A549 (cell line): ENCODE results near the gene VSTM2B. TPM values are rescaled to one million over a fixed set of nuclear protein-coding genes. Genes with fewer than 3 reads are reported as not detected.

Experiments
- ATAC-seq, 2 experiments: fragments of 200-7000 bp in 1 of 2; fragments of >200 bp in 1 of 2; cut with Nextera tagmentation in 1 of 2; cut with Tn5 transposase in 1 of 2; 3 replicates each; pipeline versions ENCODE4 v1.8.0 to v1.9.1; 2018 to 2020; ENCODE audit warnings: mild to moderate bottlenecking in 1 of 2, moderate library complexity in 1 of 2
- CTCF ChIA-PET: fragments of 300-600 bp; sonication (Branson Sonifier 250); formaldehyde crosslinking; extraction: SDS; loops from one replicate; lab custom pipeline; 2021; ENCODE audit warnings: antibody characterized with exemption, inconsistent platforms; lab: Yijun Ruan, JAX
- POLR2A ChIA-PET: fragments of 350-600 bp; formaldehyde crosslinking; extraction: SDS; loops from one replicate; lab custom pipeline; 2021; ENCODE audit warnings: antibody characterized with exemption, inconsistent platforms; lab: Yijun Ruan, JAX
- DNase-seq, 2 experiments: peaks; one replicate each; pipeline versions ENCODE4 v3.0.0 to v3.0.0-alpha.2; 2011 to 2016; ENCODE audit warnings: low read depth in 1 of 2, low spot score in 1 of 2
- FAIRE-seq: peaks from 2 replicates; lab custom pipeline; 2011; peaks lifted over from hg19 to GRCh38; lab: Jason Lieb, UNC
- H3K27ac ChIP-seq, 2 experiments: fragments of >200 bp; sonication (Bioruptor Twin); formaldehyde crosslinking; 3 replicates each; pipeline ENCODE4 v1.5.1; 2016 to 2017
- H3K4me1 ChIP-seq: fragments of >200 bp; sonication (Bioruptor Twin); formaldehyde crosslinking; 3 replicates; pipeline ENCODE4 v1.6.1; 2016
- H3K4me2 ChIP-seq: fragments of >200 bp; sonication (Bioruptor Twin); formaldehyde crosslinking; 3 replicates; pipeline ENCODE4 v1.6.1; 2016
- H3K4me3 ChIP-seq: fragments of >200 bp; sonication (Bioruptor Twin); formaldehyde crosslinking; 3 replicates; pipeline ENCODE4 v1.5.1; 2016
- H3K9me3 ChIP-seq: fragments of >200 bp; sonication (Bioruptor Twin); formaldehyde crosslinking; 3 replicates; pipeline ENCODE4 v1.6.1; 2016
- CBX8 ChIP-seq: fragments of 200-600 bp; sonication (generic); IDR thresholded peaks from 2 replicates; pipeline ENCODE4 v1.6.1; 2016
- EP300 ChIP-seq, 2 experiments: fragments of >200 bp; sonication (Bioruptor Twin); formaldehyde crosslinking; IDR thresholded peaks; 2 replicates in 1 of 2; 3 replicates in 1 of 2; pipeline ENCODE4 v1.6.1; 2016 to 2017
- HDAC2 ChIP-seq: fragments of 200-600 bp; sonication (generic); IDR thresholded peaks from 2 replicates; pipeline ENCODE4 v1.6.1; 2016
- KDM5A ChIP-seq: fragments of 200-600 bp; sonication (generic); IDR thresholded peaks from 2 replicates; pipeline ENCODE4 v1.6.1; 2016; ENCODE audit warnings: antibody characterized with exemption, mild to moderate bottlenecking
- MYC ChIP-seq: IDR thresholded peaks from 2 replicates; pipeline ENCODE4 v1.6.1; 2012; ENCODE audit warnings: mild to moderate bottlenecking, inconsistent platforms, low read length, improper control_type of control experiment, borderline replicate concordance
- NPAS2 ChIP-seq: fragments of 250-450 bp; sonication (Bioruptor Pico); IDR thresholded peaks from 2 replicates; pipeline ENCODE4 v1.8.0; 2022; ENCODE audit warnings: mild to moderate bottlenecking, moderate library complexity, borderline replicate concordance
- POLR2AphosphoS2 ChIP-seq: conservative IDR thresholded peaks from 2 replicates; pipeline ENCODE4 v1.6.1; 2012; ENCODE audit warnings: low read length, improper control_type of control experiment, inconsistent platforms
- RAD21 ChIP-seq, 2 experiments: fragments of >200 bp in 1 of 2; sonication (Bioruptor Twin) in 1 of 2; formaldehyde crosslinking in 1 of 2; IDR thresholded peaks in 1 of 2; conservative IDR thresholded peaks in 1 of 2; 2 replicates in 1 of 2; 3 replicates in 1 of 2; pipeline ENCODE4 v1.6.1; 2012 to 2018; ENCODE audit warnings: inconsistent platforms in 1 of 2
- RCOR1 ChIP-seq: fragments of 150-350 bp; IDR thresholded peaks from 2 replicates; pipeline ENCODE4 v1.6.1; 2014; ENCODE audit warnings: antibody characterized with exemption, low read length, low read depth
- RNF2 ChIP-seq: fragments of 200-600 bp; sonication (generic); IDR thresholded peaks from 2 replicates; pipeline ENCODE4 v1.6.1; 2016; ENCODE audit warnings: low read depth, mild to moderate bottlenecking, antibody characterized with exemption, moderate library complexity, borderline replicate concordance
- SMC3 ChIP-seq: fragments of >200 bp; sonication (Bioruptor Twin); formaldehyde crosslinking; IDR thresholded peaks from 3 replicates; pipeline ENCODE4 v1.6.1; 2018; ENCODE audit warnings: inconsistent platforms
- ZFP36 ChIP-seq: fragments of 450-650 bp; IDR thresholded peaks from 2 replicates; pipeline ENCODE4 v1.6.1; 2014; ENCODE audit warnings: borderline replicate concordance; ENCODE audit not compliant: partially characterized antibody
- WGBS: methylation state at CpG from one replicate; pipeline ENCODE4 v1.1.6; 2017; ENCODE audit errors: missing lambda C conversion rate; 5-methylcytosine and 5-hydroxymethylcytosine counted together
- polyA plus RNA-seq, 4 experiments: library from polyadenylated mRNA; depleted of rRNA in 3 of 4; stranded (reverse); fragments of >200 nt; fragmentation: RNase III in 1 of 4; extraction: RNeasy Plus Mini Kit Qiagen cat#74134 plus additional on column Dnase treatment in 1 of 4; gene quantifications; 2 replicates in 3 of 4; 3 replicates in 1 of 4; pipeline ENCODE4 v1.2.3, GENCODE V29; 2011 to 2017
- TF ChIP-seq, protein P1 (sequence below): fragments of >200 bp; sonication (Bioruptor Twin); formaldehyde crosslinking; IDR thresholded peaks from 3 replicates; pipeline ENCODE4 v1.5.1; 2016

VSTM2B gene
- polyA plus RNA-seq, 2 of the 4 experiments (the other 2 are of a cell fraction): not detected

DNA sequence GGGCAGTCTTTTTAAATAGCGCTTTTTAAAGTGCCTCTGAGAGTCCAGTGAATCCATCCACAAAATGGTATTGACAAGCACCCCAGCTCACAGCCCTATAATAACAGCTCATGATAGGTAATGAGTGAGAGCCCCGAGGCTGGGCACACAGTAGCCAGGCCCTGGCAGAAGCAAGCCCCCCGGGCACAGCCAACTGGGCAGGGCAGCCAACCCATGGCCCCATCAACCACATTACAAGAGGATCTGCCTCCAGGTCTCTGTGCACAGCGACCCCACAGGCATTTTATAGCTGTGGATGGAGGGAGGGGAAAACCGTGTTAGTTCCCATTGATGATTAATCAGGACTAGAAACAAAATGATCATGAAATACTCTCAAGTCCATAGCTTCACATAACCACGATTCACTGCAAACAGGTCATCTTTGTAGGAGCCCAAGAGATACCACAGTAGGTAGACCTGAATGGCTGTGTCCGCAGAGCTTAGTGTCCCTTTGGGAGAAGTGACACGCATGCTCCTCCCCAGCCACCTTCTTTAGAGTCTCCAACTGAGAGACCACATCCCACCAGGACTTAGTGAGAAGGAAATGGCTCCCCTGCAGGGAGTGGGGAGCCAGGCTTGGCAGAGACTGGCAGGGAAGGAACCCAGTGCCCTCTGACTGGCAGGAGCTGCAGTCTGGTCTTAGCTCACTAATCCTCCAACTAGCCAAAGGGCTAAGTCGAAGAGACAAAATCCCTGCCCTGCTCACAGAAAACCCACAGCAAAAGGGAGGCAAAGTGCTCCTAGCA, 4.3 kb upstream of the VSTM2B start:
- no peak for FAIRE-seq
- ChIA-PET CTCF (interaction anchor here (0.8 to 1.7 kb wide), 5 partner anchors 9 to 642 kb away, joined by 3 to 4 read pairs (median 4); no protein-coding TSS in a partner anchor), POLR2A (no interaction called here)
- TF ChIP-seq SMC3 (no peak), HDAC2 (no peak), KDM5A (no peak), RCOR1 (no peak), ZFP36 (no peak), MYC (no peak)
- no peak for DNase-seq
- Histone ChIP-seq H3K4me1 (no peaks in the 10 kb centered on the region), H3K9me3 (no peaks in the 10 kb centered on the region), H3K4me2 (no peak overlapping the region), H3K4me3 (no peak overlapping the region), H3K27ac (no peak overlapping the region)
- WGBS: 15% methylated on average over 9 of the region's 9 CpGs
- no peak for ATAC-seq

DNA sequence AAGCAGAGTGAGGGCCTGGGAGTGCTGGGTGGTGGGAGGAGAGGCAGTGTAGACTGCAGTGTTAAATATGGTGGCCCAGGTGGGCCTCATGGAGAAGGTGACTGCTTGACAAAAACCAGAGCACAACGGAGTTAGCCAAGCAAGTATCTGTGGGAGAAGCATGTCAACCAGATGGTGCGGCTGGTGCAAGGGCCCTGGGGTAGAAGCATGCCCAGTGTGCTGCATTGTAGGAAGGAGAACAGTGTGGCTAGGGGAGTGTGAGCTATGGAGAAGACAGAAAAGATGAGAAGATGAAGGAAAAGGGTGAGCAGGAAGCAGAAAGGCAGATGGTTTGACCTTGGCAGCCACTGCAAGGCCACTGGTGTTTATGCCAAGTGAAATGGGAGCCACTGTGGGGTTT, 2.2 kb upstream of the VSTM2B start:
- ATAC-seq (no peak), FAIRE-seq (no peak), DNase-seq (no peak)
- 24% methylated on average over 2 of the region's 2 CpGs for WGBS
- H3K9me3 ChIP-seq: no peaks in the 10 kb centered on the region
- H3K4me1 ChIP-seq: peaks cover 4% of the 10 kb centered on the region; the same call in 1 of the 3 replicates
- CTCF ChIA-PET: interaction anchor here (0.6 to 2.2 kb wide), 6 partner anchors 8 to 124 kb away, joined by 3 to 6 read pairs (median 3); no protein-coding TSS in a partner anchor
- H3K27ac ChIP-seq: no peak overlapping the region
- H3K4me3 ChIP-seq: no peak overlapping the region
- H3K4me2 ChIP-seq: no peak overlapping the region
- no peak for TF ChIP-seq EP300 (IDR thresholded peaks at IDR 0.05)
- TF ChIP-seq RNF2: no peak
- no peak for TF ChIP-seq NPAS2 (CRISPR knock-in tag)
- TF ChIP-seq CBX8: no peak
- TF ChIP-seq, protein P1, sequence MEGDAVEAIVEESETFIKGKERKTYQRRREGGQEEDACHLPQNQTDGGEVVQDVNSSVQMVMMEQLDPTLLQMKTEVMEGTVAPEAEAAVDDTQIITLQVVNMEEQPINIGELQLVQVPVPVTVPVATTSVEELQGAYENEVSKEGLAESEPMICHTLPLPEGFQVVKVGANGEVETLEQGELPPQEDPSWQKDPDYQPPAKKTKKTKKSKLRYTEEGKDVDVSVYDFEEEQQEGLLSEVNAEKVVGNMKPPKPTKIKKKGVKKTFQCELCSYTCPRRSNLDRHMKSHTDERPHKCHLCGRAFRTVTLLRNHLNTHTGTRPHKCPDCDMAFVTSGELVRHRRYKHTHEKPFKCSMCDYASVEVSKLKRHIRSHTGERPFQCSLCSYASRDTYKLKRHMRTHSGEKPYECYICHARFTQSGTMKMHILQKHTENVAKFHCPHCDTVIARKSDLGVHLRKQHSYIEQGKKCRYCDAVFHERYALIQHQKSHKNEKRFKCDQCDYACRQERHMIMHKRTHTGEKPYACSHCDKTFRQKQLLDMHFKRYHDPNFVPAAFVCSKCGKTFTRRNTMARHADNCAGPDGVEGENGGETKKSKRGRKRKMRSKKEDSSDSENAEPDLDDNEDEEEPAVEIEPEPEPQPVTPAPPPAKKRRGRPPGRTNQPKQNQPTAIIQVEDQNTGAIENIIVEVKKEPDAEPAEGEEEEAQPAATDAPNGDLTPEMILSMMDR: no peak
- TF ChIP-seq POLR2AphosphoS2: no peak
- POLR2A ChIA-PET: no interaction called here

DNA sequence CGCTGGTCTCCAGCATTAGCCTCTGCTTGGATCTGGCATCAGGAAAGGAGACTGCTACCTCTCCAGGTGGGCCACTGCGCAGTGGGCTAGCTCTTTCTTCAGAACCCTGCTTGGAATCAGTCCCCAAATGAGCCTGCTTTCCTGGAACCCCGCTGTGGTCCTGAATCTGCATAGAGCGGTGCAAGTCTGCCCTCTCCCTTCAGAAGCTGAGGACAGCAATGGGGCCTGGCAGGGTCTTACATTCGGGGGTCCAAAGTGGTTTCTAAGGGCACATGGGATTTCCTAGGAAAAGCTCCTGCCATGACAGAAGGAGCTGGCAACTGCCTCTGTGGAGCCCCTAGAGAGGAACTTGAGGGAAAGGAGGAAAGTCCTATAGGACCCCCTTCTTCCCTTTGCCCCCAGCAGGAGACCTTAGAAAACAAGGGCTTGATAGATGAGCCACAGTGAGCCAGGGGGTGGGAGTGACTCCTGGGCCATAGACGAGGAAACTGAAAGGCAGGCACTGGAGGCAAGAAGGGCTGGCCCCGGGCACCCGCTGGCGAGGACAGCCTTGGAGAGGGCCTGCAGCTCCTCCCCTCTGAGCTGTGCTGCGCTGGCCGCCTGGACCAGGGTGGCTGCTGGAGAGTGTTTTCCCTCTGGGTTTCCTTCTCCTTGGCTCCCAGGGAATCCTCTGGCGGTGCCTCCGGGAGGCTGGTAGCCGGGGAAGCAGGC, 1.4 kb upstream of the VSTM2B start:
- no peaks in the 10 kb centered on the region for H3K9me3 ChIP-seq
- no peak overlapping the region for H3K4me3 ChIP-seq
- ChIA-PET CTCF (interaction anchor here (0.9 to 2.2 kb wide), 5 partner anchors 9 to 86 kb away, joined by 3 to 6 read pairs (median 3); no protein-coding TSS in a partner anchor), POLR2A (no interaction called here)
- 16% methylated on average over 13 of the region's 14 CpGs for WGBS
- TF ChIP-seq RAD21 (conservative IDR thresholded peaks at IDR 0.05 in 1 of 2, IDR thresholded peaks at IDR 0.05 in 1 of 2) (peak in 1 of 2 experiments; percentile 23; a peak in 1 of 5 replicates), RCOR1 (no peak)
- no peak for FAIRE-seq
- H3K4me2 ChIP-seq: no peak overlapping the region
- DNase-seq: no peak
- peak in 1 of 2 experiments; percentile 9; a peak in 2 of 6 replicates for ATAC-seq
- no peak overlapping the region for H3K27ac ChIP-seq
- H3K4me1 ChIP-seq: peaks cover 12% of the 10 kb centered on the region
